HG03520 (cell line): ENCODE measurements around the gene KRTCAP2.
A peak's percentile ranks its signal among the peaks of the same experiment; 100 is the strongest.

Experiments
- ATAC-seq: cut with Tn5 transposase; IDR thresholded peaks from one replicate; pipeline ENCODE4 v1.9.1; 2021; ENCODE audit warnings: mild to moderate bottlenecking, moderate library complexity; ENCODE audit not compliant: unreplicated experiment

KRTCAP2 gene

DNA sequence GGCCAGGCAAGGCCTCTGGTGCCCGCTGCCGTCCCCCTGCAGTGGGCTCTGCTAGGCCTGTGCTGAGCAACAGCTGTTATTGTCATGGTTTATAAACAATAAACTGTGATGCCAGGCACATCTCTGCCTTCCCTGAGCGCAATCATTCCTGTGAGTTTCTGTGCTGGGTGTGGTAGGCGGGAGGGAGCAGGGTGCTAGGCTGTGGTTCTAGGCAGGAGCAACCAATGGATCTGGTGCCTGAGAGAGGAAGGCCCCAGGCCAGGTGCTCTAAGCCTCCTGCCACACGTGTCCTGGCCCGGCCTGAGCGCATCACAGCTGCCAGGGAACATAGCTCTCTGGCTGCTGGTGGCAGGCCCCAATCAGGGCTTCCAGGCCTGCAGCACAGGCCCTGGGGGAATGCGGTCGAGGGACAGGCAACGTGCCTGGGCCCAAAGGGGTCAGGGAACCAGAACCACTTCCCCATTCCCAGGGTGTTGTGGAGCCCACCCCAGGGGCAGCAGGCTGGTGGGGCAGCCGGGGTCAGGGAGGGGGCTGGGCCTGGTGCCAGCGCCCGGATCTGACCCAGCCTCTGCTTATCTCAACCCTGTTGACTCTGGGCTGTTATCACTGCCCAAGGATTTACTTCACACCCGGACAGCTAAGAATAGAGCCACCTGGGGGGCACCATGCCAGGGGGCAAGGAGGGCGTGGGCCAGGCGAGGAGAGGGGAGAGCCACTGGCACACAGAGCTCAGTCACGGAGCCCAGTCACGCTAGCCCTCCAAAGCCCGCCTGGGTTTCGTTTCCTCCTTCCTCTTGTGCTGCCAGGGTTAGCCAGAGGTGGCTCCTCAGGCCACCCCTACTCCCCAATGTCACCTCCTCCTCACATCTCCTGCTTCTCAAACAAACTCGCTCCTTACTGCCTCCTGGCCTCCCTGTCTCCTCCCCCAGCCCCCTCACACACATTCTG is 12.0 kb upstream of the KRTCAP2 start:
- peak; percentile 74 for ATAC-seq

DNA sequence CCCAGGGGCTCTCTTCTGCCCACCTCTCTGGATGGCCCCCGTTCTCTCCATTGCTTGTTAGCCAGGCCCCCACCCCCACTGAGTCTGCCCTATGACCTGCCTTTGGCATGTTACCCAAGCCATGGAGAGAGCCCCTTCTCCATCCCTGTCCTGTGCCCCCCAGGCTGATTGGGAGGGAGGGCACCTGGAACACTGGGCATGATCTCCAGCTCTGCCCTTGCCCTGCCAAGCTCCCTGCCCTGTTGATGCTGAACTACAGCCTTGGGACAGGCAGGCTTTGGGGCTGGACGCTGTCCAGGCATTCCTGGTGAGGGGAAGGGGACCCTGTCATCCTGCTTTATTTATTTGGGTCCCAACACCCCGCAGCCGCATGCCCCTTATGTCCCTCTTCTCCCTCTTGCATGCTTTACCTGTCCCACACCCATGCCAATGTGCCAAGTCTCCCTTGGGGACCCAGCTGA is 11.3 kb upstream of the KRTCAP2 start:
- ATAC-seq: no peak

DNA sequence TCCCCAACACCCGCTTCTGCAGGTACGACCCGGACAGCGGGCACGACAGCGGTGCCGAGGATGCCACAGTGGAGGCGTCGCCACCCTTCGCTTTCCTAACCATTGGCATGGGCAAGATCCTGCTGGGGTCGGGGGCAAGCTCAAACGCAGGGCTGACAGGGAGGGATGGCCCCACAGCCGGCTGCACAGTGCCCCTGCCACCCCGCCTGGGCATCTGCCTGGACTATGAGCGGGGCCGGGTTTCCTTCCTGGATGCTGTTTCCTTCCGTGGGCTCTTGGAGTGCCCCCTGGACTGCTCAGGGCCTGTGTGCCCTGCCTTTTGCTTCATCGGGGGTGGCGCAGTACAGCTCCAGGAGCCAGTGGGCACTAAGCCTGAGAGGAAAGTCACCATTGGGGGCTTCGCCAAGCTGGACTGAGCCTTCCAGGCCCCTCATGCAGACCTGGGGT is 10.7 kb upstream of the KRTCAP2 start:
- ATAC-seq: no peak

DNA sequence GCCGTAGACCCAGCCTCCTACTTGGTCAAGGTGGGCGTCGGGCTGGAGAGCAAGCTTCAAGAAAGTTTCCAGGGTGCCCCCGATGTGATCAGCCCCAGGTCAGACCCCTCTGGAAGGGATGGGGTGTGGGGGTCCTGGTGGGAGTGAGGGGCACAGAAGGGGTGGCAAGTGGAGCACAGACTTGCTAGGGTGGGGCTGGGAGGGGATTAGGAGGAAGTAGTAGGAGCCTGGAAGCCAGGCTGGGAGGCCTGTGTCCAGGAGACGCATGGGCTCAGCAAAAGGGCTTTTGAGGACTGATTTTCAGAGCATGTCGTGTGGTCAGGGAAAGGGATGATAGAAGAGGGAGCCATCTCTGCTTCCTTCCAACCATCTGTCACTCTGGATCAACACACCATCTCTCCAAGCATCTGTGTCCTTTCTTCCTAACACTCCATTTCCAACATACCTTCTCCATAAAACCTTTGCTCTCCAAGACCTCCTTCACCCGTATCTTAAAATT is 9.0 kb upstream of the KRTCAP2 start:
- no peak for ATAC-seq

DNA sequence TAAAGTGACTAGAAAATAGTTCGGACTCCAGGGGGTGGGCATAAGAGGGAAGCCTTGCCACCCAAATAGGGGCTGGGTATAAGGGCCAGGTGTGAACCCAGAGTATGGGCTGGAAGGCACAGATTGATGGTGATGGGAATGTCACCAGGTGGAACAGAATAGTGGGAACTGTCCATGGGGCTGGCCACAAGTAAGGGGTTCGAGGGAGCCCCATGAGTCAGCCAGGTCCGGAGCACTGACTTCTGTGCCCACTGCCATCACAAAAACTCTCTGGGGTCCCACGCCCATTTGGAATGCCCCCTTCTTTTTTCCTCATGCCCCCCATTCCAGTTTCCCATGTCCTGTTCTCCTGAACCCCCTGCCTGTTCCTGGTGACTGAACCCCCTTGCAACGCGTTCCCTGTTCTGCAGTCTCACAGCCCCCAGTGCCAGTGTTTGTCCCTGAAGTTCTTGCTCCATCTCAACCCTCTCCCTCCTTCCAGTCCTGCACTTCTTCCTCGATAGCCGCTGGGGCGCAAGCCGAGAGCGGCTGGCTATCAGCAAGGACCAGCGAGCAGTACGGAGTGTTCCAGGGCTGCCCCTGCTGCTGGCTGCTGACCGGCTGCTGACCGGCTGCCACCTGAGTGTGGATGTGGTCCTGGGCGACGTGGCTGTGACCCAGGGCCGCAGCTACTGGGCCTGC is 8.4 kb upstream of the KRTCAP2 start:
- no peak for ATAC-seq

DNA sequence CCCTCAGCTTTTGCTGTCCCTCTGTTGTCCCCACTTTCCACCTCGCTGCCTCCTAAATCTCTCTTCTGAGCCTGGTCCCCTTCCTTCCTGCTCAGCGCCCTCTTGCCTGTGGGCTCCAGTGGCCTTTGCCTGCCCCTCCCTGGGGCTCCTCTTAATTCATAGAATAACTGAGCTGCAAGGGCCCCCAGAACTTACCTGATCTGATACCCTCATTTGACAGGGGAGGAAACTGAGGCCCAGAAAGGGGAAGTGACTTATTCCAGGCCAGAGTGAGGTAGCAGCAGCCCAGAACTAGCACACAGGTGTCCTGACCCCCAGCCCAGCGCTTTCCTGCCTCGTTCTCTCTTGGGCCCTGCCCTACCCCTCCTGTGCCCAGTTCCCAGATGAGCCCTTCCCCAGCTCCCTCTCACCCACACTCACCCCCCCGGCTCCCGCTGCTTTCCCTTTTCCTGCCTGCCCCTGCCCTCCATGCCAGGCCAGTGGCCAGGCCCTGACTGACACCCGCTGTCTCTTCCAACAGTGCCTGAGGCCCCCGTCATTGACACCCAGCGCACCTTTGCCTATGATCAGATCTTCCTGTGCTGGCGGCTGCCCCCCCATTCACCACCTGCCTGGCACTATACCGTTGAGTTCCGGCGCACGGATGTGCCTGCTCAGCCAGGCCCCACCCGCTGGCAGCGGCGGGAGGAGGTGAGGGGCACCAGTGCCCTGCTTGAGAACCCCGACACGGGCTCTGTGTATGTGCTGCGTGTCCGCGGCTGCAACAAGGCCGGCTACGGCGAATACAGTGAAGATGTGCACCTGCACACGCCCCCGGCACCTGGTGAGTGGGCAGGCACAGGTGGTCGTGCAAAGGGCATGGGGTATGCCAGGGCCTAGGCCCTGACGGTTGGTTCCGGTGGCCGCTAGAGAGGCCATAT is 6.3 kb upstream of the KRTCAP2 start:
- ATAC-seq: no peak

DNA sequence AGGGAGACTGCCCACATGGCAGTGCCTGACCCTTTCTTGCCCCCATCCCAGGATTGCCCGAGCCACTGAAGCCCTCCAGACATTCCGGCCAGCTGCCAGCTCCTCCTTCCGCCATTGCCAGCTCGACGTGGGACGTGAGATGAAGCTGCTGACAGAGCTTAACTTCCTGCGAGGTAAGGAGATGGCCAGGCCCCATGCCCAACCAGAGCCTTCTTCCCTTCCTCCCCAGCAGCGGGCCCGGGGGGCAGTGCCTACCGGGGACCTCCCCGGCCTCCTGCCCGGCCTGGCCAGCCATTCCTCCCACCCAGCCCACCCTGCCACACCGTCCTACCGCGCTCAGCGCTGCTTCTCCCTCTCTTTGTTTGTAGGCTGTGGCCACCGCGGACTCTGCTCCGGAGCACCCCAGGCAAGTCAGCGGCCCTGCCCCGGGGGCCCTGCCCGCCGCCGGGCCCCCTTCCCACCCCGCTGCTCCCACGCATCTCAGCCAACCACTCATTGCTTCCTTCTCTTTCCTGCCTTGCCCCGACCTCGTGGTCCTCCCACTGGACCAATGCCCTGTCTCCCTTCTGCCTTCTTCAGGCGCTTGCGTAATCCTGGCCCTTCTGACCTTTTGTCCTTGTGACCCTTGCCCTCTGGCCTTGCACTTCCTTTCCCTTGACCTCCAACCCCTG is 5.5 kb upstream of the KRTCAP2 start:
- ATAC-seq: no peak

DNA sequence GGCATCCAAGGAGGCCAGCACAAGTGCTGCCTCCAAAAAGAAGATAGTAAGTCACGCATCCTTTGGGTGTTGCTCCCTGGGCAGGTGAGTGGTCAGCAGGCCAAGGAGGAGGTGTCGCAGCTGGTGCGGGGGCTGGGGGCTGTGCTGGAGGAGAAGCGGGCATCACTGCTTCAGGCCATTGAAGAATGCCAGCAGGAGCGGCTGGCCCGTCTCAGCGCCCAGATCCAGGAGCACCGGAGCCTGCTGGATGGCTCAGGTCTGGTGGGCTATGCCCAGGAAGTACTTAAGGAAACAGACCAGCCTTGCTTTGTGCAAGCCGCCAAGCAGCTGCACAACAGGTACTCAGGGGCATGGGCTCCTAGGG is 4.8 kb upstream of the KRTCAP2 start:
- no peak for ATAC-seq

DNA sequence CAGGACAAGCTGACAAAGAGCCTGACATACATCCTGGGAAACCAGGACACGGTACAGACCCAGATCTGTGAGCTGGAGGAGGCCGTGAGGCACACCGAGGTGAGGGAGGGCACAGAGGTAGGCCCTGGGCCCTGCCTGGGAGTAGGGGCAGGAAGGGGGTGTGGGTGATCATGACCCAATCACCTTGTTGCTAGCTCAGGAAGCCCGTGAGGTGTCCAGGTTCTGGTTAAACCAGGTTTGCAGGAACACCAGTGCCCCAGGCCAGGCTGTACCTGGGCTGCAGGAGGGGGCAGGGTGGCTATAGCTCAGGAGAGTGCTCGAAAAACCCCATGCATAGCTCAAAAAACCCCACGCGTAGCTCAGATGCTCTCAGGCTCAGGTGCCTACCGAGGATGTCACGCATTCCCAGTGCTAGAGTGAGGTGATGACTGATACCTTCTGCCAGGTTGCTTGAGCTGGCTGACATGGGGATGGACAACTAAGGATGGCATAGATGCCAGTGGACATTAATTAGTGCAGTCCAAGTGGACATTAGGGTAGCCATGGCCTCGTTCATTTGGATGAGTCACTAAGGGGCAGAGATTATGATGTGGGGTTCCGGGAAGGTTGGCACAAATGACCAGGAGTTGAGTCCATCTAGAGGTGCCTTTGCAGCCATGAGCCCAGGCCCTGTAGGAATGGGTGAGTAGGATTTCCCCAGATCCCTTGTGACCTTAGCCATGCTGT is 4.3 kb upstream of the KRTCAP2 start:
- no peak for ATAC-seq

DNA sequence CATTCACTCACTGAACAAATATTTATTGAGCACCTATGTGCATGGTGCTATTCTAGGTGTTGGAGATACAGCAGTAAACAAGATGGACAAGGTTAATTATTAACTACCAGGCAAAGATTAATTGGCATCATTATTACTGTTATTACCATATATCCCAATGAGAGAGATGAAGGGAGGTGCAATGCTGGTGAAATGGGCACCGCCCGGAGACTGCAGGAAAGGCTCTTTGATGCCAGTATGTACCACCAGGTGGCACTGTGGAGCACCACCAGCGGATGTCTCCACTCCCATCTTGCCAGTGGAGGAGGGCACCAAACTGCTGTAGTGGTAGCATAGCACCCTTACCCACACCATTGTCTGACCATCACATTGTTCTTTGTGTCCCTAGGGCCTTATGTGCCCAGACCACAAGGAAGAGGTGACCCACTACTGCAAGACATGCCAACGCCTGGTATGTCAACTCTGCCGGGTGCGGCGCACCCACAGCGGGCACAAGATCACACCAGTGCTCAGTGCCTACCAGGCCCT is 3.5 kb upstream of the KRTCAP2 start:
- ATAC-seq: no peak

DNA sequence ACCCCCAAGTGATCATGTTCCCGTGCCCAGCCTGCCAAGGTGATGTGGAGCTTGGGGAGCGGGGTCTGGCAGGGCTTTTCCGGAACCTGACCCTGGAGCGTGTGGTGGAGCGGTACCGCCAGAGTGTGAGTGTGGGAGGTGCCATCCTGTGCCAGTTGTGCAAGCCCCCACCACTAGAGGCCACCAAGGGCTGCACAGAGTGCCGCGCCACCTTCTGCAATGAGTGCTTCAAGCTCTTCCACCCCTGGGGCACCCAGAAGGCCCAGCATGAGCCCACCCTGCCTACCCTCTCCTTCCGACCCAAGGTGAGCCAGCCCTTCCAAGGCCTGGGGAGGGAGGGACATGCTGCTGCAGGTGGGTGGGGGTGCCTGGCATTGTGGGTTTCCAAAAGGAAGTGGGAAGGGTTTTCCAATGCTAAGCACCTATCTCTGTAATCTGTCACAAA is 2.8 kb upstream of the KRTCAP2 start:
- ATAC-seq: no peak

DNA sequence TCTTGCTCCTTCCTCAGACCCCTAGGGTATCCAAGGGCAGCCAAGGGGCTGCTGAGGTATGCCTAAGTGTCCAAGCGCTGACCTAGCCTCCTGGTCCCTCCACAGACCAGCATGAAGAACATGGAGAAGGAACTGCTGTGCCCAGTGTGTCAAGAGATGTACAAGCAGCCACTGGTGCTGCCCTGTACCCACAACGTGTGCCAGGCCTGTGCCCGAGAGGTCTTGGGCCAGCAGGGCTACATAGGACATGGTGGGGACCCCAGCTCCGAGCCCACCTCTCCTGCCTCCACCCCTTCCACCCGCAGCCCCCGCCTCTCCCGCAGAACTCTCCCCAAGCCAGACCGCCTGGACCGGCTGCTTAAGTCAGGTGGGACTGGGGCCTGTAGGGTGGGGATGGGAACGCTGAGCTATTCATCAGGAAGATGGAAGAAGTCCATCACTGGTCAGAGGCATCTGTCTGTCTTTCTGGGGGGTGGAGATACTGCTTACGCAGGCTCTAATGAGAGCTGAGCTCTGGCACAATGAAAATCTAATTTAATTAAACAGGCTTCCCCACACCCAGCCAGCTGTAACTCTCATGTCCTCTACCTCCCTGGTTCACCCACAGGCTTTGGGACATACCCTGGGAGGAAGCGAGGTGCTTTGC is 2.3 kb upstream of the KRTCAP2 start:
- ATAC-seq: no peak

DNA sequence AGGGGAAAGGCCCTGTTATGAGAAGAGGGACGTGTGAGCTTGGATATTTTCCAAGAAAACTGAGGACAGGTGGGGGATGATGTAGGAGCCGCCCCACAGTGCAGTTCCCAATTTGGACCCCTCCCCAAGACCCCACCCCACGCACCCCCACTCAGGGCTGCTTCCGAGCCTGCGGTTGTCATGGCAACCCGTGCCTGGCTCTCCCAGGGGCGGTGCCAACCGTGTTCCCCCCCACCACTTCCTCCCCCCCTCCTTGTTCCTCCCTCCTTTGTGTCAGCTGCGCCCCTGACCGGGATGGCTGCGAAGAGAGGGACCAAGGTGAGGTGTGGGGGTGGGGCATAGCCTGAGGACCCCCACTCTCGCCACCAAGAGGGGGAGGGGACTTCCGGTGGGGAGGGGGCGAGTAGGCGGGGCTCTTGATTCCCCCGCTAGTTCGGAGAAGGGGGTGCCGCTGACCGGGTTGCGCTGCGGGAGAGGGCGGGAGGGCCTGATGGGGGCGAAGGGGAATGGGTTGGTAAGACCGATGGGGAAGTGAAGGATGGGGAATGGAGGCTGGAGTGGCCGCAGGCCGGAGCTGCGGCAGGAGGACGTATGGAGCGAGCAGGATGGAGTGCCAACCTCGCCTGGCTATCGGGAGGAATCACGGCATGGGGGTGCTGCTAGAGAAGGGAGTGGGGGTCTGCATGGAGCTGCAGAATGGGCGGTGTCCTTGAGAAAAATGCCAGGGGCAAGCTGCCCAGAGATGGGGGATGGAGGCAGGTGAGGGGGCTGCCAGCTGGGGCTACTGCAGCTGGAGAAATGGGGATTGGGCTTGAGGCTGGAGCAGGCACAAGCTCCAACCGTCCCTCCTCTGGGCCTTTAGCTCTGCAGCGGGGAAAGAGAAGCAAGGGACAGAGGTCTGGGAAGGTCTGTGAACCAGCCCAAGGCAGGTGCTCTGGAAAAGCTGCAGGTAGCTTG is 1.5 kb upstream of the KRTCAP2 start:
- ATAC-seq: no peak

DNA sequence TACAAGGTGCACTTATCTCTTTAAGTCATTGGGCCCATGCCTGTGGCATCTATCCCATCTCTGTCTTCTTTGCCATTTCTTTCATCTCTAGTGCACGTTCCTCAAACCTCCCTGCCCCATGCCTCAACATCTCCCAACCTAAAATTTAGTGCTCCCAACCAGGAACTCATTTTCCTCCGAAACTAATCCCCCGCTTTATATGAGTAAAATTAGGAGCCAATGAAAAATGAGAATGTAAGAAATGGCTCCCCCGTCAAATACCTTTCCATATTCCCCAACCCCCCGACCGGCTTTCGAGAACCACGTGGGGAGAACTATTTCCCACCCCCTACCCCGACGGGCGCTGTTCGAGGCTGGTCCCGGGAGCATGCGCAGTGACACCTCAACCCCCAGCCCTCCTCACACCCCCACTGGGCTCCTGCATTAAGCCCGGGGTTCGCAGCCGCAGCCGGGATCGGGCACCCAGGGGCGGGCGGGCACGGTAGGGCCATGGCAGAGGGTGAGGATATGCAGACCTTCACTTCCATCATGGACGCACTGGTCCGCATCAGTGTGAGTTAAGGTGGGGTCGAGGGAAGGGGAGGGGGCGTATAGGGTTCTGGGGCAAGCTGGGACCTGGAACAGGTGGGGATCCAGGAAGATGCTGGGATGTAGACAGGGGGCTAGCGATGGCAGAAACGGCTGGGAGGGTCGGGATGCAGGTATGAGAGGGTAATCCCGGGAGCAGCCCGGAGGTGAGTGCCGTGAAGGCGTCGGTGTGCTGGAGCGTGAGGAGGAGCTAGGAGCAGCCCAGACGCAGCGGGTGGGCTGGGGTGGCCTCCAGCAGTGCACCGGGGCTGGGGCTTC is 597 bp upstream of the KRTCAP2 start, which contains the start of gene TRIM46:
TSS of gene TRIM46 (plus strand) at position 372 of the 846 bp plus-strand sequence. CDS start at position 490, 118 bp downstream.
- no peak for ATAC-seq

DNA sequence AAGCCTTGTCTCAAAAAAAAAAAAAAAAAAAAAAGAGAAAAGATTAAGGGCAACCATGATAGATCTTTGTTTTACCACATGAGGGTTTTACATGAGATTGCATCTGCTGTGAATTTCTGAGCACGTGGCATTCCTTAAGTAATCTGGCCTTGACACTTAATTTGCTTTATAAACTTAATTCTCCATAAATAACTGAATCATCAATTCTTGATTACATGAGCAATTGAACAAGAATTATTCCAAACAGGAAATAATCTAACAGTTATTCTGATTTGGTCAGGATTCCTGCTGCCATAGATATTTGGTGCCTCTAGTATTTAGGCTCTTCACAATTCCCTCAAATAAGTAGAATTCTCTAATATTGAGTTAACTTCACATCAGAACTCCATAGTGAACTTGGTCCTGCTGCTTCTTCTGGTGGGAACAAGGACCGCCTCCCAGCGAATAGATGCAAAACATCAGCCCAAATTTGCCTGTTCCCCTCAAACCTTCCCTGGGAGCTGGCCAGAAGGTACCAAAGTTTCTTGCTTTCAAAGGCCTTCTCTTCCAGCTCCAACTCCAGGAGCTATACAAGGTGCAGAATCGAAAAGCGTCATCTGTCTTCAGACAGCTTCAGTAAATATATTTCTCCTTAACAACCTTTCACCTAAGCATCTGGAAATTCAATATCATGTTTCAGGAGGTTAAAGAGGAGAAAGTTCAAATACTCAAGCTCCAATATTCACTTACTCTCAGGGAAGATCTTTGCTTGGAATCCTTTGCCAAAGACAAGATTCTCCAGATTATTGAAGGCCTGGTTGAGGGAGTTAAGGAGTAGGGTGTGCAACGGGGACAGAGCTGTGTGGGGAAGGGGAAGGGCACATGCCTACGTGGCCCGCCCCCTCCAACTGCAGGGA is 1.0 kb downstream of the KRTCAP2 start:
- ATAC-seq: peak; percentile 10

DNA sequence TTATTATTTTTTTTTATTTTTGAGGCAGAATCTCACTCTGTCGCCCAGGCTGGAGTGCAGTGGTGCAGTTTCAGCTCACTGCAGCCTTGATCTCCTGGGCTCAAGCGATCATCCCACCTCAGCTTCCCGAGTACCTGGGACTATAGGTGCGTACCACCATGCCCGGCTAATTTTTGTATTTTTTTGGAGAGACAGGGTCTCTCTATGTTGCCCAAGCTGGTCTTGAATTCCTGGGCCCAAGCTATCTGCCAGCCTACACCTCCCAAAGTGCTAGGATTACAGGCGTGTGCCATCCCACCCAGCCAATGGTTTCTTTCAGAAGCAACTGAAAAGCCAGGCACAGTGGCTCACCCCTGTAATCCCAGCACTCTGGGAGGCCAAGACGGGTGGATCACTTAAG is 2.3 kb downstream of the KRTCAP2 start:
- no peak for ATAC-seq
